H9 (cell line): ENCODE results near the gene TSEN34. TPM values are rescaled to one million over a fixed set of nuclear protein-coding genes. Genes with fewer than 3 reads are reported as not detected.
"Not testable (repeated sequence)": the region's sequence is repeated elsewhere in the genome, so short reads cannot be mapped to it uniquely, and the experiment has no call there.

ENCODE experiments used
- DNase-seq: peaks from one replicate; pipeline ENCODE4 v3.0.0-alpha.2; 2017
- H2AFZ ChIP-seq: one replicate; pipeline ENCODE4 v1.6.1; 2013; ENCODE audit warnings: mild to moderate bottlenecking, low read length, control low read depth, moderate library complexity
- H2AK5ac ChIP-seq: 2 replicates; pipeline ENCODE4 v1.6.1; 2013; ENCODE audit warnings: low read length, control low read depth, mixed read lengths; ENCODE audit not compliant: insufficient read length
- H2BK120ac ChIP-seq: one replicate; pipeline ENCODE4 v1.6.1; 2013; ENCODE audit warnings: low read depth, mild to moderate bottlenecking, low read length, control low read depth, inconsistent platforms; ENCODE audit not compliant: poor library complexity, severe bottlenecking
- H2BK12ac ChIP-seq: 2 replicates; pipeline ENCODE4 v1.6.1; 2013; ENCODE audit warnings: low read length, control low read depth, mixed read lengths, low read depth; ENCODE audit not compliant: insufficient read length
- H2BK15ac ChIP-seq: 2 replicates; pipeline ENCODE4 v1.6.1; 2013; ENCODE audit warnings: low read depth, low read length, control low read depth
- H2BK20ac ChIP-seq: one replicate; pipeline ENCODE4 v1.6.1; 2013; ENCODE audit warnings: low read depth, mild to moderate bottlenecking, low read length, control low read depth, inconsistent platforms; ENCODE audit not compliant: poor library complexity, severe bottlenecking
- H2BK5ac ChIP-seq: 2 replicates; pipeline ENCODE4 v1.6.1; 2013; ENCODE audit warnings: low read length, control low read depth, mixed read lengths; ENCODE audit not compliant: insufficient read length
- H3K14ac ChIP-seq: 2 replicates; pipeline ENCODE4 v1.6.1; 2013; ENCODE audit warnings: low read length, control low read depth; ENCODE audit not compliant: insufficient read depth
- H3K18ac ChIP-seq: 2 replicates; pipeline ENCODE4 v1.6.1; 2013; ENCODE audit warnings: low read depth, mild to moderate bottlenecking, mixed read lengths, low read length, control low read depth; ENCODE audit not compliant: insufficient read length
- H3K23ac ChIP-seq: 2 replicates; pipeline ENCODE4 v1.6.1; 2013; ENCODE audit warnings: low read length, control low read depth, mixed read lengths, low read depth; ENCODE audit not compliant: insufficient read length
- H3K23me2 ChIP-seq: 2 replicates; pipeline ENCODE4 v1.6.1; 2013; ENCODE audit warnings: low read depth, mild to moderate bottlenecking, mixed read lengths, low read length, control low read depth; ENCODE audit not compliant: insufficient read length, poor library complexity, severe bottlenecking
- H3K27ac ChIP-seq: 2 replicates; pipeline ENCODE4 v1.5.1; 2013; ENCODE audit warnings: low read length, control low read depth, mixed read lengths, low read depth; ENCODE audit not compliant: insufficient read length
- H3K27me3 ChIP-seq: 2 replicates; pipeline ENCODE4 v1.6.1; 2013; ENCODE audit warnings: low read length, control low read depth, inconsistent platforms; ENCODE audit not compliant: insufficient read depth
- H3K4ac ChIP-seq: 2 replicates; pipeline ENCODE4 v1.6.1; 2013; ENCODE audit warnings: low read depth, mild to moderate bottlenecking, control low read depth, inconsistent platforms, low read length, moderate library complexity
- H3K4me1 ChIP-seq: 2 replicates; pipeline ENCODE4 v1.6.1; 2013; ENCODE audit warnings: low read length, control low read depth, inconsistent platforms; ENCODE audit not compliant: insufficient read depth
- H3K4me2 ChIP-seq: 2 replicates; pipeline ENCODE4 v1.6.1; 2013; ENCODE audit warnings: low read length, control low read depth, mixed read lengths; ENCODE audit not compliant: insufficient read length, insufficient read depth
- H3K56ac ChIP-seq: 2 replicates; pipeline ENCODE4 v1.6.1; 2013; ENCODE audit warnings: low read depth, mild to moderate bottlenecking, mixed read lengths, low read length, control low read depth; ENCODE audit not compliant: insufficient read length
- H3K79me1 ChIP-seq: 2 replicates; pipeline ENCODE4 v1.6.1; 2013; ENCODE audit warnings: low read depth, mild to moderate bottlenecking, moderate library complexity, low read length, control low read depth, inconsistent platforms; ENCODE audit not compliant: insufficient read depth, poor library complexity, severe bottlenecking
- H3K79me2 ChIP-seq: 2 replicates; pipeline ENCODE4 v1.6.1; 2013; ENCODE audit warnings: low read length, control low read depth, inconsistent platforms; ENCODE audit not compliant: insufficient read depth
- H3K9ac ChIP-seq: 2 replicates; pipeline ENCODE4 v1.6.1; 2013; ENCODE audit warnings: low read length, control low read depth, mixed read lengths; ENCODE audit not compliant: insufficient read length; ENCODE audit errors: extremely low read depth
- H3K9me3 ChIP-seq: one replicate; pipeline ENCODE4 v1.6.1; 2013; ENCODE audit warnings: low read depth, low read length, inconsistent platforms; ENCODE audit not compliant: control insufficient read depth
- H3T11ph ChIP-seq: one replicate; pipeline ENCODE4 v1.6.1; 2013; ENCODE audit warnings: mild to moderate bottlenecking, low read length, control low read depth, inconsistent platforms
- H4K20me1 ChIP-seq: one replicate; pipeline ENCODE4 v1.6.1; 2013; ENCODE audit not compliant: control insufficient read depth, insufficient read length, insufficient read depth
- H4K5ac ChIP-seq: 2 replicates; pipeline ENCODE4 v1.6.1; 2013; ENCODE audit warnings: low read depth, mild to moderate bottlenecking, mixed read lengths, low read length, control low read depth; ENCODE audit not compliant: insufficient read length
- H4K8ac ChIP-seq: replicated peaks from 2 replicates; pipeline ENCODE4 v1.6.1; 2013; ENCODE audit warnings: low read length, control low read depth, mixed read lengths, low read depth; ENCODE audit not compliant: insufficient read length
- H4K91ac ChIP-seq: 2 replicates; pipeline ENCODE4 v1.6.1; 2013; ENCODE audit warnings: low read depth, mild to moderate bottlenecking, moderate library complexity, mixed read lengths, low read length, control low read depth; ENCODE audit not compliant: insufficient read length
- H3K27ac Mint-ChIP-seq, 3 experiments: 2 replicates in 2 of 3; 3 replicates in 1 of 3; pipeline ENCODE4 v1.8.0; 2020 to 2021; ENCODE audit warnings: mixed read lengths in 3 of 3, mild to moderate bottlenecking in 1 of 3, moderate library complexity in 1 of 3
- H3K27me3 Mint-ChIP-seq: 2 replicates; pipeline ENCODE4 v1.8.0; 2021; ENCODE audit warnings: low read depth, mild to moderate bottlenecking, moderate library complexity, mixed read lengths
- H3K36me3 Mint-ChIP-seq, 3 experiments: 2 replicates in 2 of 3; 3 replicates in 1 of 3; pipeline ENCODE4 v1.8.0; 2020 to 2021; ENCODE audit warnings: low read depth in 3 of 3, mixed read lengths in 3 of 3; ENCODE audit not compliant: insufficient read depth in 1 of 3
- H3K4me1 Mint-ChIP-seq, 2 experiments: 2 replicates each; pipeline ENCODE4 v1.8.0; 2020; ENCODE audit warnings: mixed read lengths in 2 of 2
- H3K4me3 Mint-ChIP-seq, 2 experiments: 2 replicates in 1 of 2; 3 replicates in 1 of 2; pipeline ENCODE4 v1.8.0; 2020 to 2021; ENCODE audit warnings: mild to moderate bottlenecking in 2 of 2, mixed read lengths in 2 of 2, moderate library complexity in 1 of 2
- H3K9me3 Mint-ChIP-seq, 2 experiments: 2 replicates in 1 of 2; 3 replicates in 1 of 2; pipeline ENCODE4 v1.8.0; 2020; ENCODE audit warnings: mild to moderate bottlenecking in 2 of 2, mixed read lengths in 2 of 2, moderate library complexity in 1 of 2
- WGBS: extraction: QIAGEN DNeasy Blood & Tissue Kit; methylation state at CpG from one replicate; pipeline ENCODE4 v1.1.7; 2013; ENCODE audit warnings: missing lambda C conversion rate, low lambda C conversion rate, mixed read lengths; ENCODE audit not compliant: insufficient read length; ENCODE audit errors: extremely low coverage; 5-methylcytosine and 5-hydroxymethylcytosine counted together
- total RNA-seq: library from RNA; stranded (reverse); gene quantifications from 2 replicates; pipeline ENCODE4 v1.2.1, GENCODE V29; 2021

The TSEN34 gene
- total RNA-seq, 1 experiment from 2014 or later, result 28.3 TPM

GRCh38 chr19:54240372-54241336 is 49.5 kb downstream of the TSEN34 start:
- DNase-seq, H3K4me1 Mint-ChIP-seq, H3K79me1 ChIP-seq, H3K9ac ChIP-seq, H4K20me1 ChIP-seq, H3K4me3 Mint-ChIP-seq, H2BK15ac ChIP-seq, H3K27ac ChIP-seq, H3T11ph ChIP-seq, H4K5ac ChIP-seq, H3K23ac ChIP-seq, H3K4ac ChIP-seq, H3K4me1 ChIP-seq, H2BK20ac ChIP-seq, H2AK5ac ChIP-seq, H3K9me3 ChIP-seq, H3K56ac ChIP-seq, H2BK120ac ChIP-seq, H2AFZ ChIP-seq, H3K27me3 ChIP-seq, H2BK5ac ChIP-seq, H3K79me2 ChIP-seq, H2BK12ac ChIP-seq, H3K4me2 ChIP-seq, H4K8ac ChIP-seq, H3K14ac ChIP-seq, H4K91ac ChIP-seq, H3K23me2 ChIP-seq, H3K27ac Mint-ChIP-seq, H3K36me3 Mint-ChIP-seq, H3K18ac ChIP-seq: not testable (repeated sequence)
- no CpG with 5 or more reads among the region's 22 CpGs for WGBS
- H3K9me3 Mint-ChIP-seq, result peaks cover 0 to 18% of the 10 kb centered on the region in 2 experiments; a peak in 2 of 5 replicates
- peaks cover 42% of the 10 kb centered on the region for H3K27me3 Mint-ChIP-seq

GRCh38 chr19:54242234-54242633 is 51.1 kb downstream of the TSEN34 start:
- not testable (repeated sequence) for H3K9ac ChIP-seq, H3K4me2 ChIP-seq, H3K4me3 Mint-ChIP-seq, DNase-seq, H3K23ac ChIP-seq, H3K4me1 ChIP-seq, H3K23me2 ChIP-seq, H2BK15ac ChIP-seq, H3K27ac ChIP-seq, H2AK5ac ChIP-seq, H2BK120ac ChIP-seq, H3K79me1 ChIP-seq, H3K14ac ChIP-seq, H4K20me1 ChIP-seq, H3K56ac ChIP-seq, H4K5ac ChIP-seq, H3K27me3 ChIP-seq, H4K91ac ChIP-seq, H3K79me2 ChIP-seq, H3K4ac ChIP-seq, H3K27ac Mint-ChIP-seq, H3K36me3 Mint-ChIP-seq, H3K18ac ChIP-seq, H2BK5ac ChIP-seq, H2BK20ac ChIP-seq, H3K4me1 Mint-ChIP-seq, H4K8ac ChIP-seq, H2BK12ac ChIP-seq, H2AFZ ChIP-seq, H3K9me3 ChIP-seq, H3T11ph ChIP-seq
- Mint-ChIP-seq H3K9me3 (peaks cover 0 to 21% of the 10 kb centered on the region in 2 experiments; a peak in 2 of 5 replicates), H3K27me3 (peaks cover 32% of the 10 kb centered on the region)
- WGBS, result no CpG with 5 or more reads among the region's 4 CpGs
